ENCODE data around the gene PSMD11.

DNA sequence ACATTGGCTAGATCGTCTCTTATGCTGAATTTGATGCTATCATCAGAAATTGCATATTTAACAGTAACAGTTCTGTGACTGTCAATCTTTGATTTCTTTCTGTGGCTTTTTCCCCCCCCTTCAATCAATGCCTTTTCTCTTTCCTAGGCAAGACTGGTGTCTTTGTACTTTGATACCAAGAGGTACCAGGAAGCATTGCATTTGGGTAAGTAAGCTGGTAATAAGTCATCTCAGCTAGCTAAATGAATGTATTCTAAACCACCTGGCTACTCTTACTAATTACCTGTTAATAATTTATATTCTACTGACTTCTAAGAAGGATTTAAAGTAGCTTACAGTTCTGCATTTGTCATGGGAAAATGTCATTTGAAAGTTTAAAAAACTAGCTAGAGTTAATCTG is 20.1 kb downstream of the PSMD11 start:
- TF ChIP-seq RFX5 (IDR thresholded peaks at IDR 0.05; ENCODE audit: low read length) (no peak), YY1 (IDR thresholded peaks at IDR 0.05; ENCODE audit: low read depth) (no peak), RAD21 (IDR thresholded peaks at IDR 0.05; ENCODE audit: low read length) (no peak)
- TF ChIP-seq, protein P1, sequence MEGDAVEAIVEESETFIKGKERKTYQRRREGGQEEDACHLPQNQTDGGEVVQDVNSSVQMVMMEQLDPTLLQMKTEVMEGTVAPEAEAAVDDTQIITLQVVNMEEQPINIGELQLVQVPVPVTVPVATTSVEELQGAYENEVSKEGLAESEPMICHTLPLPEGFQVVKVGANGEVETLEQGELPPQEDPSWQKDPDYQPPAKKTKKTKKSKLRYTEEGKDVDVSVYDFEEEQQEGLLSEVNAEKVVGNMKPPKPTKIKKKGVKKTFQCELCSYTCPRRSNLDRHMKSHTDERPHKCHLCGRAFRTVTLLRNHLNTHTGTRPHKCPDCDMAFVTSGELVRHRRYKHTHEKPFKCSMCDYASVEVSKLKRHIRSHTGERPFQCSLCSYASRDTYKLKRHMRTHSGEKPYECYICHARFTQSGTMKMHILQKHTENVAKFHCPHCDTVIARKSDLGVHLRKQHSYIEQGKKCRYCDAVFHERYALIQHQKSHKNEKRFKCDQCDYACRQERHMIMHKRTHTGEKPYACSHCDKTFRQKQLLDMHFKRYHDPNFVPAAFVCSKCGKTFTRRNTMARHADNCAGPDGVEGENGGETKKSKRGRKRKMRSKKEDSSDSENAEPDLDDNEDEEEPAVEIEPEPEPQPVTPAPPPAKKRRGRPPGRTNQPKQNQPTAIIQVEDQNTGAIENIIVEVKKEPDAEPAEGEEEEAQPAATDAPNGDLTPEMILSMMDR (IDR thresholded peaks at IDR 0.05), result no peak

All from SK-N-SH (cell line).